PC-3 (cell line): ENCODE results near the gene DNAJC8. TPM values are rescaled to one million over a fixed set of nuclear protein-coding genes. Genes with fewer than 3 reads are reported as not detected.

Source experiments
- ATAC-seq: fragments of 200-7000 bp; cut with Tn5 transposase; 2 replicates; pipeline ENCODE4 v1.9.1; 2020; ENCODE audit warnings: mild to moderate bottlenecking, moderate library complexity
- BruUV-seq: library from RNA; stranded (reverse); fragments of 400-500 nt; replicated peaks from 2 replicates; lab custom pipeline; 2021; lab: Mats Ljungman, UMichigan
- CTCF ChIA-PET: fragments of 300-600 bp; sonication (Branson Sonifier 250); formaldehyde crosslinking; loops from one replicate; lab custom pipeline; 2022; ENCODE audit warnings: antibody characterized with exemption; lab: Charles Lee
- POLR2A ChIA-PET: fragments of 300-600 bp; sonication (Branson Sonifier 250); formaldehyde crosslinking; loops from one replicate; lab custom pipeline; 2022; ENCODE audit warnings: antibody characterized with exemption; ENCODE audit not compliant: unreplicated experiment; lab: Charles Lee
- DNase-seq: peaks from one replicate; pipeline ENCODE4 v3.0.0-alpha.2; 2015
- H2AFZ ChIP-seq: fragments of 300-600 bp; sonication (generic); 2 replicates; pipeline ENCODE4 v1.6.0; 2016; ENCODE audit warnings: antibody characterized with exemption, low read length
- H3F3A ChIP-seq: fragments of 300-600 bp; sonication (generic); one replicate; pipeline ENCODE4 v1.6.0; 2017; ENCODE audit warnings: antibody characterized with exemption, low read length, control low read depth, mild to moderate bottlenecking; ENCODE audit not compliant: unreplicated experiment
- H3K27ac ChIP-seq: fragments of 300-600 bp; sonication (generic); 2 replicates; pipeline ENCODE4 v1.5.1; 2016; ENCODE audit warnings: mild to moderate bottlenecking, low read length
- H3K27me3 ChIP-seq: fragments of 300-600 bp; sonication (generic); 2 replicates; pipeline ENCODE4 v1.6.1; 2016; ENCODE audit warnings: low read length, mixed read lengths
- H3K36me3 ChIP-seq: fragments of 300-600 bp; sonication (generic); 2 replicates; pipeline ENCODE4 v1.6.1; 2016; ENCODE audit warnings: low read depth, mixed run types, low read length, mixed read lengths
- H3K4me1 ChIP-seq: fragments of 300-600 bp; sonication (generic); 2 replicates; pipeline ENCODE4 v1.5.1; 2016; ENCODE audit warnings: low read length; ENCODE audit not compliant: insufficient read depth
- H3K4me2 ChIP-seq: fragments of 300-600 bp; sonication (generic); 2 replicates; pipeline ENCODE4 v1.6.0; 2016; ENCODE audit warnings: low read length
- H3K4me3 ChIP-seq: fragments of 300-600 bp; sonication (generic); 2 replicates; pipeline ENCODE4 v1.5.1; 2016; ENCODE audit warnings: mild to moderate bottlenecking, low read length, mixed read lengths
- H3K79me2 ChIP-seq: fragments of 300-600 bp; sonication (generic); 2 replicates; pipeline ENCODE4 v1.6.1; 2017; ENCODE audit warnings: low read length, mixed read lengths
- H3K9ac ChIP-seq: fragments of 300-600 bp; sonication (generic); 2 replicates; pipeline ENCODE4 v1.6.0; 2016; ENCODE audit warnings: mild to moderate bottlenecking, low read length
- H3K9me2 ChIP-seq: fragments of 300-600 bp; sonication (generic); replicated peaks from 2 replicates; pipeline ENCODE4 v1.6.1; 2016; ENCODE audit warnings: mixed run types, low read length, mixed read lengths
- H3K9me3 ChIP-seq: fragments of 300-600 bp; sonication (generic); 2 replicates; pipeline ENCODE4 v1.6.1; 2016; ENCODE audit warnings: low read length, mixed read lengths
- H4K20me1 ChIP-seq: fragments of 300-600 bp; sonication (generic); 2 replicates; pipeline ENCODE4 v1.6.1; 2016; ENCODE audit warnings: low read length, mixed read lengths
- EZH2 ChIP-seq: fragments of 300-600 bp; sonication (generic); IDR thresholded peaks from one replicate; pipeline ENCODE4 v1.6.1; 2017; ENCODE audit warnings: antibody characterized with exemption, mild to moderate bottlenecking, low read length; ENCODE audit not compliant: unreplicated experiment
- EZH2phosphoT487 ChIP-seq: fragments of 300-600 bp; sonication (generic); IDR thresholded peaks from 2 replicates; pipeline ENCODE4 v1.6.1; 2018; ENCODE audit warnings: mild to moderate bottlenecking, antibody characterized with exemption, low read length, borderline replicate concordance
- intact Hi-C: fragments of 100-400 bp; cut with micrococcal nuclease; formaldehyde crosslinking; loops from 2 replicates; pipeline ENCODE4 v1.9.0; 2023
- total RNA-seq: library from RNA; depleted of rRNA; stranded (reverse); fragments of >200 nt; gene quantifications from 2 replicates; pipeline ENCODE4 v1.2.3, GENCODE V29; 2014
- TF ChIP-seq, protein P1 (sequence below): fragments of 300-600 bp; sonication (generic); conservative IDR thresholded peaks from 2 replicates; pipeline ENCODE4 v1.5.1; 2017; ENCODE audit warnings: antibody characterized with exemption, low read depth, mild to moderate bottlenecking, low read length

The DNAJC8 gene
- total RNA-seq, 1 experiment from 2014 or later = 63.6 TPM

DNA sequence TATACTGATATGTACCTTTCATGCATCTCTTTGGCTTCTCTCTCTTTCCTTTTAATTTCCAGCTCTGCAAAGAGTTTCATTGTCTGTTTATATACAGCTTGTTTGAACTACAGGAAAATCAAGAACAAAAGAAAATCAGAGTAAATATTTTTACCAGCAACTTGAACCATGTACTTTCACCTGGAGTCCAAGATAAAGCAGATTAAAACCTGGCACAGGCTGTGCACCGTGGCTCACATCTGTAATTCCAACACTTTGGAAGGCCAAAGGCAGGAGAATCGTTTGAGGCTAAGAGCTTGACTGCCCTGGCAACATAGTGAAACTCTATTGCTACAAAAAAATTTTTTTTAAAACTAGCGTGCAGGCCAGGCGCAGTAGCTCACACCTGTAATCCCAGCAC, 27.6 kb downstream of the DNAJC8 start:
- Histone ChIP-seq H3K27me3 (no peaks in the 10 kb centered on the region), H4K20me1 (no peaks in the 10 kb centered on the region), H2AFZ (no peak overlapping the region), H3K9me3 (no peaks in the 10 kb centered on the region), H3K27ac (no peak overlapping the region), H3K36me3 (peaks cover 47% of the 10 kb centered on the region), H3K4me1 (no peaks in the 10 kb centered on the region), H3K9me2 (no peaks in the 10 kb centered on the region), H3K79me2 (no peaks in the 10 kb centered on the region), H3K9ac (no peak overlapping the region), H3K4me3 (no peak overlapping the region), H3K4me2 (no peak overlapping the region), H3F3A (peaks cover 4% of the 10 kb centered on the region)
- TF ChIP-seq EZH2 (no peak), EZH2phosphoT487 (no peak)
- TF ChIP-seq, protein P1, sequence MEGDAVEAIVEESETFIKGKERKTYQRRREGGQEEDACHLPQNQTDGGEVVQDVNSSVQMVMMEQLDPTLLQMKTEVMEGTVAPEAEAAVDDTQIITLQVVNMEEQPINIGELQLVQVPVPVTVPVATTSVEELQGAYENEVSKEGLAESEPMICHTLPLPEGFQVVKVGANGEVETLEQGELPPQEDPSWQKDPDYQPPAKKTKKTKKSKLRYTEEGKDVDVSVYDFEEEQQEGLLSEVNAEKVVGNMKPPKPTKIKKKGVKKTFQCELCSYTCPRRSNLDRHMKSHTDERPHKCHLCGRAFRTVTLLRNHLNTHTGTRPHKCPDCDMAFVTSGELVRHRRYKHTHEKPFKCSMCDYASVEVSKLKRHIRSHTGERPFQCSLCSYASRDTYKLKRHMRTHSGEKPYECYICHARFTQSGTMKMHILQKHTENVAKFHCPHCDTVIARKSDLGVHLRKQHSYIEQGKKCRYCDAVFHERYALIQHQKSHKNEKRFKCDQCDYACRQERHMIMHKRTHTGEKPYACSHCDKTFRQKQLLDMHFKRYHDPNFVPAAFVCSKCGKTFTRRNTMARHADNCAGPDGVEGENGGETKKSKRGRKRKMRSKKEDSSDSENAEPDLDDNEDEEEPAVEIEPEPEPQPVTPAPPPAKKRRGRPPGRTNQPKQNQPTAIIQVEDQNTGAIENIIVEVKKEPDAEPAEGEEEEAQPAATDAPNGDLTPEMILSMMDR = no peak
- ChIA-PET CTCF (no interaction called here), POLR2A (no interaction called here)
- intact Hi-C loops = loop anchor here (10.0 kb wide), 1 partner anchor 350 kb away; no protein-coding TSS in a partner anchor
- DNase-seq = no peak
- no peak for ATAC-seq
- BruUV-seq = no TSS peak

DNA sequence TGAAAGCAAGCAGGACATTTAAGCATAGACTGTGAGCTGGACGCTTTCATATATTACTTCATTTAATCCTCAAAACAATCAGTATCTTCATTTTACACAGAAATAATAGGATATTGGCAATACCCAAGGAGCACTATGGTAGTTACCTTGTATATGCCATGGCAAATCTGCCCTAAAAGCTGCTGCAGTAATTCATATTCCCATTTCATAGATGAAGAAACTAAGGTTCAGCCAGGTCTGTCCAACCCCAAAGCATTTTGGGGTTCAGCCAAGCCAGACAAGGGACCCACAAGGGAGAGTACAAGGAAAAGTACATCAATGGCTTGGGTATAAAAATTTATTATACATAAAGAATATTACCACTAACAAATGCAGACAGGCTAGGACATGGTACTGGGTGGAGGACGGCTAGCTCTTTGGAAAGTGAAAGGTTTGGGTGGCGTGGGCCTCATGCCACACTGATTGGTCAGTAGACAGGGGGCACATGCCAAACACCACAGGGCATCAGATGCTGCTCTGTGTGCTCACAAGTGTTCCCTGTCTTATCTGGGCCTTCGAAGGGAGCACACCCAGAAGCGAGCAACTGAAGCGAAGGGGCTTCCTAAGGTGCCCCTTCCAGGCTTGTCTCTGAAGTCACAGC, 32.5 kb downstream of the DNAJC8 start:
- ChIA-PET POLR2A (no interaction called here), CTCF (no interaction called here)
- H3K27me3 ChIP-seq = no peaks in the 10 kb centered on the region
- TF ChIP-seq EZH2phosphoT487 = no peak
- TF ChIP-seq EZH2 = no peak
- TF ChIP-seq, protein P1 = no peak
- peaks cover 46% of the 10 kb centered on the region for H3K36me3 ChIP-seq
- H3F3A ChIP-seq = no peaks in the 10 kb centered on the region
- H3K4me2 ChIP-seq = no peak overlapping the region
- DNase-seq (no peak), ATAC-seq (no peak)
- H3K9ac ChIP-seq = no peak overlapping the region
- no peaks in the 10 kb centered on the region for H3K9me2 ChIP-seq
- intact Hi-C loops = loop anchor here (10.0 kb wide), 1 partner anchor 346 kb away; no protein-coding TSS in a partner anchor
- no peaks in the 10 kb centered on the region for H3K9me3 ChIP-seq
- BruUV-seq = no TSS peak
- H3K27ac ChIP-seq = no peak overlapping the region
- H3K4me3 ChIP-seq = no peak overlapping the region
- no peak overlapping the region for H2AFZ ChIP-seq
- H3K4me1 ChIP-seq = no peaks in the 10 kb centered on the region
- no peaks in the 10 kb centered on the region for H3K79me2 ChIP-seq
- H4K20me1 ChIP-seq = no peaks in the 10 kb centered on the region
